ENCODE results near the gene MYPN. TPM values are rescaled to one million over a fixed set of nuclear protein-coding genes. Genes with fewer than 3 reads are reported as not detected.

The MYPN gene
- total and polyA plus RNA-seq, 2 experiments from 2014 or later, result not detected

- DNase-seq (ENCODE audit: low spot score), result no peak
- Histone ChIP-seq H3K27me3 (no peaks in the 10 kb centered on the region), H3K4me3 (no peak overlapping the region), H3K79me2 (no peaks in the 10 kb centered on the region), H2AFZ (no peak overlapping the region), H3K4me1 (ENCODE audit: insufficient read depth) (no peaks in the 10 kb centered on the region), H3K36me3 (replicated peaks; ENCODE audit: insufficient read depth, low read depth) (no peaks in the 10 kb centered on the region), H3K27ac (no peak overlapping the region), H4K20me1 (ENCODE audit: insufficient read depth, poor library complexity, severe bottlenecking) (no peaks in the 10 kb centered on the region), H3K4me2 (no peak overlapping the region), H3K9me2 (replicated peaks; ENCODE audit: insufficient read depth) (no peaks in the 10 kb centered on the region), H3K9me3 (ENCODE audit: low read depth) (no peaks in the 10 kb centered on the region)
- 89% methylated on average over 3 of the region's 3 CpGs for WGBS (ENCODE audit: low lambda C conversion rate, missing lambda C conversion rate)
- TF ChIP-seq EZH2 (IDR thresholded peaks at IDR 0.05; ENCODE audit: borderline replicate concordance) (no peak), CTCF (IDR thresholded peaks at IDR 0.05; ENCODE audit: poor library complexity) (no peak), EZH2phosphoT487 (IDR thresholded peaks at IDR 0.05; ENCODE audit: low read depth, severe bottlenecking, unreplicated experiment) (no peak)
Observed at GRCh38 chr10:68145705-68146104, 36.4 kb downstream of the MYPN start.

GRCh38 chr10:68146133-68146532 lies 36.8 kb downstream of the MYPN start:
- no peaks in the 10 kb centered on the region for H4K20me1 ChIP-seq (ENCODE audit: insufficient read depth, poor library complexity, severe bottlenecking)
- H2AFZ ChIP-seq, result no peak overlapping the region
- no peaks in the 10 kb centered on the region for H3K36me3 ChIP-seq (replicated peaks; ENCODE audit: insufficient read depth, low read depth)
- H3K9me2 ChIP-seq (replicated peaks; ENCODE audit: insufficient read depth), result no peaks in the 10 kb centered on the region
- WGBS (ENCODE audit: low lambda C conversion rate, missing lambda C conversion rate), result 93% methylated on average over 1 of the region's 1 CpG
- H3K27me3 ChIP-seq, result no peaks in the 10 kb centered on the region
- no peak for DNase-seq (ENCODE audit: low spot score)
- no peaks in the 10 kb centered on the region for H3K79me2 ChIP-seq
- no peak overlapping the region for H3K27ac ChIP-seq
- H3K4me1 ChIP-seq (ENCODE audit: insufficient read depth), result no peaks in the 10 kb centered on the region
- TF ChIP-seq EZH2 (IDR thresholded peaks at IDR 0.05; ENCODE audit: borderline replicate concordance) (no peak), EZH2phosphoT487 (IDR thresholded peaks at IDR 0.05; ENCODE audit: low read depth, severe bottlenecking, unreplicated experiment) (no peak), CTCF (IDR thresholded peaks at IDR 0.05; ENCODE audit: poor library complexity) (no peak)
- no peak overlapping the region for H3K4me3 ChIP-seq
- no peaks in the 10 kb centered on the region for H3K9me3 ChIP-seq (ENCODE audit: low read depth)
- H3K4me2 ChIP-seq, result no peak overlapping the region

GRCh38 chr10:68151453-68151852 lies 42.2 kb downstream of the MYPN start:
- WGBS (ENCODE audit: low lambda C conversion rate, missing lambda C conversion rate), result 80% methylated on average over 1 of the region's 1 CpG
- Histone ChIP-seq H4K20me1 (ENCODE audit: insufficient read depth, poor library complexity, severe bottlenecking) (no peaks in the 10 kb centered on the region), H3K27ac (no peak overlapping the region), H3K36me3 (replicated peaks; ENCODE audit: insufficient read depth, low read depth) (no peaks in the 10 kb centered on the region), H3K27me3 (no peaks in the 10 kb centered on the region), H3K79me2 (no peaks in the 10 kb centered on the region), H3K4me1 (ENCODE audit: insufficient read depth) (peaks cover 7% of the 10 kb centered on the region), H3K9me3 (ENCODE audit: low read depth) (no peaks in the 10 kb centered on the region), H2AFZ (no peak overlapping the region), H3K9me2 (replicated peaks; ENCODE audit: insufficient read depth) (no peaks in the 10 kb centered on the region), H3K4me3 (no peak overlapping the region), H3K4me2 (no peak overlapping the region)
- TF ChIP-seq EZH2phosphoT487 (IDR thresholded peaks at IDR 0.05; ENCODE audit: low read depth, severe bottlenecking, unreplicated experiment) (no peak), CTCF (IDR thresholded peaks at IDR 0.05; ENCODE audit: poor library complexity) (no peak)
- DNase-seq (ENCODE audit: low spot score), result no peak

Measured in hepatocyte (in vitro differentiated cells).